ENCODE data around the gene TBPL1. TPM values are rescaled to one million over a fixed set of nuclear protein-coding genes. Genes with fewer than 3 reads are reported as not detected.
"Not testable (repeated sequence)": the region's sequence is repeated elsewhere in the genome, so short reads cannot be mapped to it uniquely, and the experiment has no call there.

TBPL1 gene
- total RNA-seq, 1 donor from 2014 or later = 17.4 TPM

GRCh38 chr6:133973109-133973971 lies 20.3 kb downstream of the TBPL1 start:
- peak; percentile 75 for DNase-seq (ENCODE audit: low read depth)

DNA sequence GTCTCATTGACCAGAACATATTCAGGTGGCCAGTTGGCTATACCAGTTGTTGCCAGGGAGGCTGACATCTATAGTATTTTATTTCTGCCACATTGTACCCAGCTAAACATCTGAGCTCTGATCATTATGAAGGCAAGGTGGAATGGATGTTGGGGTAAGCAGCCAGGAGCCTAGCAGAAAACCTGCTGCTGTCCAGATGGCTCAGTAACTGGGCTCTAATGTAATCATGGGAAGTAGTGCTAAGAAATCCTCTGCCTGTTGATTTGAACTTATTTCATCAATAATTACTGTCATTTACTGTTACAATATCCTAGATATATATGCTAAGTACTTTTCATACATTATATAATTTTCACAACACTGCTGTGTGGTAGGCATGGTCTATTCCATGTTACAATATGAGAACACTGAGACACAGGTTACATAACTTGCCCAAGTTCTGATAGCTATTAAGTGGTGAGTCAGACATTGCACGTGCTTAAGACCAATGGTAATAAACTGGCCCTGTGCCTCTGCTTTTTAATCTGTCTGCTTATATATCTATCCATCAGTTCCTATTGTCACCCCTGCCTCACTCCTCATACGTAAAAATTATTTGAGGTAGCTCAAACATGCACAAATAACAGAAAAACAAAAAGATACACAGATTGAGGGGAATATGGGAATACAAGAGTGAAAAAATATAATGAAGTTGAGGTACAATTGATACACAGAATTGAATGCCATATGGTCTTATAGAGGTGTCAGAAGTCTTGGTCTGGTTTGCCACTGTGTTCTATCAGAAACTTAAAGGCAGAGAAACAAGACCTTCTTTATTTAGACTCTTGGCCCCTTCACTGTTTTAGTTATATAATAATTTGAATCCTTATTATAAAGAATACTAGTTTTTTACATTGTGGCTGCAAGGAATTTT lies 25.2 kb downstream of the TBPL1 start:
- peak; percentile 47 for DNase-seq (ENCODE audit: low read depth)

DNA sequence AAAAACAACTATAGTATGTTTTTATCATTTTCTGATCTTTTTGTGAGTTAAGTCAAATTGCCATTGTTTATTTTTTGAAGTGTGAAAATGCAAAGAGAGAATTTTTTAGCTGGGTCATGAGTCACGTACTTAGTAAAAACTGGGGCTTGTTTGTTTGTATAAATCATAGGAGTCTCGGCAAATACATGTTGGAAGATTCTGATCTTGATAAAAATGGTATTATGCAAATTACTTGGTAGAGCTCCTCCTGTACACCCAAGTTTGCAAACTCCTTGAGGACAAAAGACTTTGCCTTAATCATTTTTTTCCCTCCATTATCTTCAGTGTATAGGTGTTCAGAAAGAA lies 25.8 kb downstream of the TBPL1 start:
- no peak for DNase-seq (ENCODE audit: low read depth)

DNA sequence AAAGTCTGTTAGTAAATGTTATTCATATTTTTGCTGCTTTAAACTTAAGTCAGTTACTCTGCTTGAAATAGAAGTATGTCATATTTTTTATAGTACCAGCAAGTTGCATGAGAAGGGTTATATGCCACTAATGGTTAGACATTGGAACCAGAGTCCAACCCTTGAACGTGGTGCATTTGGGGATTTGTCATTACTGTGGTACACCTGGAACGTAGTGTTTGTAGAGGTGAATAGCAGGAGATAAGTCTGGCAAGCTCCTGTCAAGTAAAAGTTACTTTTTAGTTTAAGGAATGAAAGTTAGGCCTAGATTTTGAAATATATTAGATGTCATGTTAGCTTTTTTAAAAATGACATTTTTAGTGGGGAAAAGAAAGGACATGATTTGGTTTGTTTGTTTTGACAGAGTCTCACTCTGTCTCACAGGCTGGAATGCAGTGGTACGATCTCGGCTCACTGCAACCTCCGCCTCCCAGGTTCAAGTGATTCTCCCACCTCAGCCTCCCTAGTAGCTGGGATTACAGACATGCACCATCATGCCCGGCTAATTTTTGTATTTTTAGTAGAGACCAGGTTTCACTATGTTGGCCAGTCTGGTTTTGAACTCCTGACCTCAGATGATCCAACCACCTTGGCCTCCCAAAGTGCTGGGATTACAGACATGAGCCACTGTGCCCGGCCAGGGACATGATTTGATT lies 26.4 kb downstream of the TBPL1 start:
- not testable (repeated sequence) for DNase-seq (ENCODE audit: low read depth)

DNA sequence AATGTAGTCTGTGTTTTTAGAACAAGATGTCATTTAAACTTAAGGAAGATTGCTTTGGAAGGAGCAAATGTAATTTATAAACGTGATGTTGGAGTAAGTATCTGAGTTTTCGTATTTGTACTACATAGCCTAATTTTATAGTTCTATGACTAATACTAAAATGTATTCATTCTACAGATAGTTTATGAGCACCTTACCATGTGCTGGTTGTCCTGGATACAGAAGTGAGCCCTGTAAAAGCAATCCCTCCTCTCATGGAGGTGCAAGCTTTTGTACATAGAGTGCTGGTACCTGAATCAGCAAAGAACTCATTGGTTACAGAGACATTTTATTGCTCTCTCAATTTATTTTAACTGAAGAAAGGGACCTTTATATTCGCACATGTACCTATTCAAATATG lies 27.1 kb downstream of the TBPL1 start:
- DNase-seq (ENCODE audit: low read depth) = no peak

DNA sequence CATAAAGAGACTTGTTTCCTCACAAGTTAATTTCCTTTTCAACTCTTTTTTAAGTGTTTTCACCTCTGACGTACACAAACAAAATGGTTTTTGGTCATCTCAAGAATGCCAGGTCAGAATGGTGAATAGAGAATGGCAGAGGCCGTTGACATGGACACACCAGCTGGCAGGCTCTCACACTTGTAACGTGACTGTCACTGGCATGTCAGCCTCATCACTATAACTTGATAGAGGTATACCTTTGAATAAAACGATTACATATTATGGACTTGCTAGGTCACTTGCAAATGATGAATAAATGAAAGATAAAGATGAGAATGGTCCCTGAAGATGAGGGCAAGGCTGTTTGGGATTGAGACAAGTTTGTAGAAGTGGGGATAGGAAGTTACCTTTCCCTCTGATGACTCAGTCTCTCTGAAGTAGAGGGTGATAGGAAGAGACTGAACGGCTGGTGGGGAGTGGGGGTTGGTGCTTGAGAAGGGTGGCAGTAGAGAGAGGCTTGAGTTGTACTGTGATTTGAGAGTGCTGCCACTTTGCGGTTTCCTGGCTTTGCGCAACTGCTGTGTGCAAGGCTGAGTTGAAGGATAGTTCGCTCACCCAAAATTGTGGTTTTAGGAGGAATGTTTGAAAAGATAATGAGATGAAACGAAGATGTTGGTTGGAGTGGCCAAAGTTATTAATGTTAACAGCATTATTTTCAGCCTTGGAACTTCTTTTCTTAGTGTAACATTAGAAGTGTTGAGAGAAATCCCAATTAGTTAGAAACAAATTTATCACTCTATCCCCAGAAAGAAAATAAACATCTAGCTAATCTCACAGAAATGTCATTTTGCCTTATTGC lies 30.3 kb downstream of the TBPL1 start:
- DNase-seq (ENCODE audit: low read depth) = no peak

DNA sequence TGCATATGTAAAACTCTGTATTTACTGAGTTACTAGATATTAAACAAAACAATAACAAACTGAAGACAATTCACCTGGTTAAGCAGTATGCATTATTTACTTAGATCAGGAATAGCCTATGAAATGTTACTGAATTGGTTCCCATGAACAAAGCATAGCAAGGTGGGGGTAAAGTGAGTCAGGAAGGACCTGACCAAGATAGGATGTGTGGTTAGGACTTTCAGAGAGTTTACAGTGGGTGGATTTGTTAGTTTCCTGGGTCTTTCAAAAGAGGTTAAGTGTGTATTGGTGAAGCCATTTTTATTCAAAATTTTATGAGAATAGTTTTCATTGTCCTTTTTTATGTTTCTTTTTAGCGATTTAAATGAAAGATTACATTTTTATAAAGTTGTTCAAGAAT lies 32.9 kb downstream of the TBPL1 start:
- no peak for DNase-seq (ENCODE audit: low read depth)

DNA sequence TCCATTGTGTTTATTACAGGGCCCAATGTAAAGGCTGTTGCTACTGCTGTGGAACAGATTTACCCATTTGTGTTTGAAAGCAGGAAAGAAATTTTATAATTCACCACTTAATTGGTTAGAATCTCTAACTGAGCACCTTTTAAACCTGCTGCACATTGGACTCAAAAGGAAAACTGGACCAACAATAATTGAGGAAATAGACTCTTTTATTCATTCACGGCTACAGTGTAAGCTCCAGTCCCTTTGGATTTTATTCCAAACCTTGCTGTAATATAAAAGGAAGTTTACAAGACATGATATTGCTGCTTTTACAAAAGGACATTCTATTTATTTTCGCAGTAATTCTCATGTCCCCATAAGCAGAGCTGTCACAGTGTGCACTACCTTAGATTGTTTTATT lies 33.9 kb downstream of the TBPL1 start:
- no peak for DNase-seq (ENCODE audit: low read depth)

GRCh38 chr6:133989525-133989924 lies 36.5 kb downstream of the TBPL1 start:
- no peak for DNase-seq (ENCODE audit: low read depth)

DNA sequence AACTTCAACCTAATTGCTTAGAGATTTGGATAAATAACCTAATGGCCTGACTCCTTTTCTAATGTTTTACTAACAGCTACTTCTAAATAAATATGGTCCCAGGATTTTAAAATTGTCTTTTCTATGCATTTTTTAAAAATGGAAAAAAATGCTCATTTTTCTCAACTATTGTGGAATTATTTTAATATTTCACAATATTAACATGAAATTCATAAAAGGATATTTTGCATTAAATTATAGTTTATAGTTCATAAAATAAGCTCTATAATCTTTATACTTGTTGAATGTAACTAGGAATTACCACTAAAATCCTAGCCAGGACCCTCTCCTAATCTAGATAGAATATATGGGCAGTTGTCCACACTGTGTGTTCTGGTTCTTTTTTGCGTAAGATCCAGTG lies 37.3 kb downstream of the TBPL1 start:
- no peak for DNase-seq (ENCODE audit: low read depth)

DNA sequence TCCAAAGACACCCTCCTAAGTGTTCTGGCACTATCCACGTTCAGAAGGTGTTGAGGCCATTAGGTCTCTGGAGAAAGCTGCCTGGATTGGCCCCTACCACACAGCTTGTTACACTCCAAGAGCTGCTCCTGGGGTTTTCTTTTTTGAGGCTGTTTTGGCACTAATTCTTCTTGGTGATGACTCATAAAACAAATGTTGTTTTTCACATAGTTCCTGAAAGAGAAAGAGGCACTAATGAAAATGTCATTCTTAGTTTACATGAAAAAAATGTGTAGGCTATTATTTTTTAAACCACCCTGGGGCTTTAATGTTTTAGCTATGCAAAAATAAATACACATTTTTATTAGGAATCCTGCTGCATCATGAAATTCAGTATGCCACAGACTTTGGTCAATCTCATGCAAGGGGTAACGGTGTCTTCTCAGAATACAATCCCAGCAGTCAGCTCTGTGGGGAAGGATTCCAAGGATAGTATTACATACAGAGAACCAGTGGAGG lies 38.1 kb downstream of the TBPL1 start:
- peak; percentile 70 for DNase-seq (ENCODE audit: low read depth)

GRCh38 chr6:133992992-133993680 lies 40.1 kb downstream of the TBPL1 start:
- peak; percentile 28 for DNase-seq (ENCODE audit: low read depth)

DNA sequence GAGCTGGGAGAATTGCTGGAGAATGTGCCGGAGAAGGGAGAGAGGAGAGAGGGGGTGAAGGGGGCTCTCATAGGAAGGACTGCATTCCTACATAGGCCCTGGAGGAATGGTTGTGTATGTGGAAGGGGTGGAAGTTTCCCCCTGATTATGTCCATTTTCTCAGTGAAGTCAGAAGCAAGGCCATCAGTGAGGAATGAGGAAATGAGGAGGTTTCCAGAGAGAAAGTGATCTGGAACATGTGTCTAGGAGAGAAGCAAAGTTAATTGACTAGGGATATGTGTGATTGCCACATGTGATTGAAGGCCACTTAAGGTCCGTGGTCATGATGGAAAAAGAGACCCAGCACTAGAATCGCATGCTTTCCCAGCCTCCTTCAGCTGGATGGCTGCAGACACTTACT lies 42.3 kb downstream of the TBPL1 start:
- DNase-seq (ENCODE audit: low read depth) = no peak

- no peak for DNase-seq (ENCODE audit: low read depth)
These were observed 42.7 kb downstream of the TBPL1 start for GRCh38 chr6:133995758-133996157.

DNA sequence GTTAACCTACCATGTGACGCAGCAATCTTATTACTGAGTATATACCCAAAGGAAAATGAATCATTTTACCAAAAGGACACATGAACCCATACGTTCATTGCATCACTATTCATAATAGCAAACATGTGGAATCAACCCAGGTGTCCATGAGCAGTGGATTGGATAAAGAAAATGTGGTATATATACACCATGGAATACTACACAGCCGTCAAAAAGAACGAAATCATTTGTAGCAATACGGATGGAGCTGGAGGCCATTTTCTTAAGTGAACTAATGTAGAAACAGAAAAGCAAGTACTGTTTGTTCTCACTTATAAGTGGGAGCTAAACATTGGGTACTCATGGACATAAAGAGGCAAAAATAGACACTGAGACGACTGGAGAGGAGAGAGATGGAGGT lies 44.2 kb downstream of the TBPL1 start:
- no peak for DNase-seq (ENCODE audit: low read depth)

DNA sequence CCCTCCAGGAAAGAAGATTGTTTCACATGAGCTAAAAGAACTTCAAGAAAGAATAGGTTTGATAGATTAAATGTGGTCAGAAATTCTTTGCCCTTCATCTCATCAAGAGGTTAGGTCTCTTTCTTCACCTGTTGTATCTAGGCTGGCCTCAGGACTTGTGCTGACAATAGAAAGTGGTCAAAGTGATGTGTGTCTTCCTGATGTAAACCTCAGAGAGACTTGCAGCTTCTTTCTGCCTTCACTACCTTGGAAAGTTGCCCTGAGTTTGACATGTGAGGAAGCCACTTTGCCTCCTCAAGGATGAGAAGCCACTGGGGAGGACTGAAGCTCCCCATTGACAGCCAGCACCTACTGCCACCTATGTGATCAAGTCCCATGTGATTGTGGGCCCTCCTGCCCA lies 46.3 kb downstream of the TBPL1 start:
- DNase-seq (ENCODE audit: low read depth) = peak; percentile 29

DNA sequence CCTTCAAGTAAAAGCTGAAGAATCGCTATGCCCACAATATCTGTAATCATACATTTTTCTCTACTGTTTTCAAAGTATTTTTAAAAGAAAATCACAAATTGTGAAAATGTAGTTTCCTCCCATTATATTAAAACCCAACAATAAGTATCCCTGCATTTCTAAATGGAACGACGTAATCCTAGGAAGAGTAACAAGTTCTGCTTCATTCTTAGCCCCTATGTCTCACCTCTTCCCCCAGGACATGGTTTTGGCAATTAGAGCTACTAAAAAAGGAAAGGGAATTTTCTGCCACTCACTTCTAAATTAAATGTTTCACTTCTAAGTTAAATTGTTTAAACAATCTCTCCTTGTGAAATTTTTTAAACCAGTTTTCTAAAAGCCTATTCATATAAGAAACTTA lies 47.4 kb downstream of the TBPL1 start:
- DNase-seq (ENCODE audit: low read depth) = no peak

DNA sequence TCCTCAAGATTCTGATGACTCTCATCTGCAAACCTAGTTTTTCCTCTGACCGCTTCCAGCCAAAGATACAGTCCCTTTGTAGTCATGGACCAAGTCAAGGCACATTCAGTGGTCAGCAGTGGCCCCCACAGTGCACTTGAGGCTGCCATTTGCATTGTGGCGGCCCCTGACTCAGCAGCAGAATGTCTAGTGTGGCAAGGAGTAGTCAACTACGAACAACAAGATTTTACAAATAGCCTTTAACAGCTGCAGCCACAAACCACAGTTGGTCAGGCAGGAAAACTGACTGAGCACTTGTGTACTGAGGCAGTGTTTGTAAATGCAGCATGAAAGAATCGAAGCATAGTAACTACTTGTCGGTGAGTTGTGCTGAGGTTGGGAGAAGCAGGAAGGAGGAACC lies 49.8 kb downstream of the TBPL1 start:
- peak; percentile 98 for DNase-seq (ENCODE audit: low read depth)

DNA sequence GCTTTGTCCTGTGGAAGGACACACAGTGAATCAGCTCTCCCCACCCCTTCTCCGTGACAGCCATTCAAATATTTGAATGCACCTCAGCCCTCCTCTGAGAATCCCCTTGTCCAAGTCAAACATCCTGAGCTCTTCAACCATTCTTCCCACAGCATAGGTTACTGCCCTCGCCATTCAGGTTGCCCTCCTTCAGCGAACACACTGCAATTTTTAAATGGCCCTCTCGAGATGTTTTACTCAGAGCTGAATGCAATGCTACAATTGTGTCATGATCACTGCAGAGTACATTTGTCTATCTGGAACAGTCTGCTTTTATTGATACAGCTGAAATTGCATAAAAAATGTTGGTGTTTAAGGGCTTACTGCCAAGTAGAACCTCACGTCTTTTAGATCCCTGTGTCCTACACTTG lies 50.5 kb downstream of the TBPL1 start:
- peak; percentile 48 for DNase-seq (ENCODE audit: low read depth)

GRCh38 chr6:134004714-134005113 lies 51.7 kb downstream of the TBPL1 start:
- DNase-seq (ENCODE audit: low read depth) = peak; percentile 81

Measured in myocyte (in vitro differentiated cells).